Measurements from ENCODE around the gene SPARCL1. TPM values are rescaled to one million over a fixed set of nuclear protein-coding genes. Genes with fewer than 3 reads are reported as not detected.

SPARCL1 gene
- total and polyA plus RNA-seq, 9 of the 15 experiments (the other 6 are each of a cell fraction or from before 2014, with no cell fraction given): 0.03 to 0.71 (median 0.05) TPM; not detected in 3

GRCh38 chr4:87521757-87522374 lies 7.3 kb downstream of the SPARCL1 start (continued):
- TF ChIP-seq NKRF (IDR thresholded peaks at IDR 0.05; ENCODE audit: borderline replicate concordance): no peak
- no peak for TF ChIP-seq BRF1 (IDR thresholded peaks at IDR 0.05; ENCODE audit: borderline replicate concordance, extremely low read depth, insufficient read length)
- no peak for TF ChIP-seq LCOR (CRISPR knock-in tag; IDR thresholded peaks at IDR 0.05)
- no peak for TF ChIP-seq THRB (CRISPR knock-in tag; conservative IDR thresholded peaks at IDR 0.05)
- TF ChIP-seq BACH1 (tag; IDR thresholded peaks at IDR 0.05): 0 out of 2 replicates have a peak, but pooled peaks have one; percentile 59
- TF ChIP-seq ZNF707 (CRISPR knock-in tag; conservative IDR thresholded peaks at IDR 0.05): no peak
- TF ChIP-seq U2AF2 (optimal IDR thresholded peaks at IDR 0.05; ENCODE audit: low read depth, low read length): no peak
- TF ChIP-seq NFE2L1 (tag; IDR thresholded peaks at IDR 0.05; ENCODE audit: borderline replicate concordance, low read depth): peak; percentile 10; the same call in 1 of the 2 replicates
- TF ChIP-seq RHOXF2B (CRISPR knock-in tag; conservative IDR thresholded peaks at IDR 0.05): no peak
- TF ChIP-seq GTF2A2 (tag; IDR thresholded peaks at IDR 0.05): no peak
- no peak for TF ChIP-seq E2F1 (CRISPR knock-in tag; IDR thresholded peaks at IDR 0.05)
- TF ChIP-seq ZNF263 (CRISPR knock-in tag; IDR thresholded peaks at IDR 0.05; ENCODE audit: borderline replicate concordance): no peak
- TF ChIP-seq NCOA1 (IDR thresholded peaks at IDR 0.05; ENCODE audit: low read depth): no peak
- no peak for TF ChIP-seq ILK (tag; IDR thresholded peaks at IDR 0.05; ENCODE audit: borderline replicate concordance, low read depth)
- TF ChIP-seq ZBTB43 (CRISPR knock-in tag; IDR thresholded peaks at IDR 0.05): no peak
- no peak for TF ChIP-seq ZNF512 (tag; IDR thresholded peaks at IDR 0.05)
- TF ChIP-seq NRF1 (conservative IDR thresholded peaks at IDR 0.05 in 1 of 2, IDR thresholded peaks at IDR 0.05 in 1 of 2): no peak
- peak; percentile 50 for TF ChIP-seq C11orf30 (IDR thresholded peaks at IDR 0.05; ENCODE audit: low read depth)
- no peak for TF ChIP-seq ZNF175 (CRISPR knock-in tag; IDR thresholded peaks at IDR 0.05; ENCODE audit: low read depth)

Measured in K562 (cell line).